IMR-90 (cell line): Measurements from ENCODE around the gene BAZ2B. TPM values are rescaled to one million over a fixed set of nuclear protein-coding genes. Genes with fewer than 3 reads are reported as not detected.

Source experiments
- ATAC-seq: fragments of 200-7000 bp; cut with Tn5 transposase; 2 replicates; pipeline ENCODE4 v1.9.1; 2020; ENCODE audit warnings: low read depth, mild to moderate bottlenecking, moderate library complexity
- BruUV-seq: library from RNA; stranded (reverse); fragments of 400-500 nt; replicated peaks from 2 replicates; lab custom pipeline; 2021; lab: Mats Ljungman, UMichigan
- CTCF ChIA-PET: fragments of 300-600 bp; formaldehyde crosslinking; extraction: SDS; loops from one replicate; lab custom pipeline; 2021; ENCODE audit warnings: antibody characterized with exemption; lab: Yijun Ruan, JAX
- POLR2A ChIA-PET: fragments of 300-600 bp; sonication (Branson Sonifier 250); formaldehyde crosslinking; loops from one replicate; lab custom pipeline; 2022; ENCODE audit warnings: antibody characterized with exemption; ENCODE audit not compliant: unreplicated experiment; lab: Charles Lee
- DNase-seq: peaks from one replicate; pipeline ENCODE4 v3.0.0; 2013
- H2AFZ ChIP-seq: replicated peaks from 2 replicates; pipeline ENCODE3; 2013; ENCODE audit warnings: low read length, mild to moderate bottlenecking; ENCODE audit not compliant: poor library complexity
- H2AK5ac ChIP-seq: 2 replicates; pipeline ENCODE4 v1.6.1; 2013; ENCODE audit warnings: low read depth, low read length, inconsistent platforms
- H2AK9ac ChIP-seq: replicated peaks from 2 replicates; pipeline ENCODE3; 2013; ENCODE audit warnings: mild to moderate bottlenecking, low read depth, low read length, moderate library complexity; ENCODE audit not compliant: poor library complexity
- H2BK120ac ChIP-seq: 2 replicates; pipeline ENCODE4 v1.6.1; 2013; ENCODE audit warnings: low read depth, low read length, inconsistent platforms
- H2BK15ac ChIP-seq: 3 replicates; pipeline ENCODE4 v1.6.1; 2013; ENCODE audit warnings: low read depth, low read length, inconsistent platforms
- H2BK20ac ChIP-seq: 2 replicates; pipeline ENCODE4 v1.6.1; 2013; ENCODE audit warnings: low read depth, mild to moderate bottlenecking, inconsistent platforms, low read length, moderate library complexity
- H2BK5ac ChIP-seq: 2 replicates; pipeline ENCODE4 v1.6.1; 2013; ENCODE audit warnings: mild to moderate bottlenecking, low read depth, low read length, inconsistent platforms; ENCODE audit not compliant: poor library complexity, severe bottlenecking
- H3K14ac ChIP-seq: replicated peaks from 2 replicates; pipeline ENCODE4 v1.6.1; 2013; ENCODE audit warnings: low read depth, low read length, inconsistent platforms
- H3K18ac ChIP-seq: 2 replicates; pipeline ENCODE4 v1.6.1; 2013; ENCODE audit warnings: low read depth, low read length, control low read depth
- H3K23ac ChIP-seq: 2 replicates; pipeline ENCODE4 v1.6.1; 2013; ENCODE audit warnings: low read depth, low read length, inconsistent platforms
- H3K27ac ChIP-seq: 2 replicates; pipeline ENCODE4 v1.5.1; 2013; ENCODE audit warnings: mild to moderate bottlenecking, control low read depth, low read length; ENCODE audit not compliant: insufficient read depth
- H3K27me3 ChIP-seq: 2 replicates; pipeline ENCODE4 v1.6.1; 2013; ENCODE audit warnings: low read length; ENCODE audit not compliant: control insufficient read depth, insufficient read depth
- H3K36me3 ChIP-seq: 2 replicates; pipeline ENCODE4 v1.6.1; 2013; ENCODE audit warnings: low read length, mixed read lengths; ENCODE audit not compliant: control insufficient read depth, insufficient read depth
- H3K4ac ChIP-seq: 2 replicates; pipeline ENCODE4 v1.6.1; 2013; ENCODE audit warnings: low read depth, low read length, inconsistent platforms
- H3K4me1 ChIP-seq: 2 replicates; pipeline ENCODE4 v1.6.1; 2013; ENCODE audit warnings: low read length, mixed read lengths; ENCODE audit not compliant: control insufficient read depth, insufficient read depth
- H3K4me2 ChIP-seq: 2 replicates; pipeline ENCODE4 v1.6.1; 2013; ENCODE audit warnings: low read depth, mild to moderate bottlenecking, control low read depth, low read length, moderate library complexity
- H3K4me3 ChIP-seq: 2 replicates; pipeline ENCODE4 v1.5.1; 2013; ENCODE audit warnings: low read depth, mild to moderate bottlenecking, control low read depth, low read length, moderate library complexity; ENCODE audit not compliant: insufficient read depth
- H3K56ac ChIP-seq: 2 replicates; pipeline ENCODE4 v1.6.1; 2013; ENCODE audit warnings: low read length, inconsistent platforms; ENCODE audit not compliant: insufficient read depth; ENCODE audit errors: extremely low read depth
- H3K79me1 ChIP-seq, 2 experiments: 2 replicates each; pipeline ENCODE4 v1.6.1; 2013; ENCODE audit warnings: low read length in 2 of 2, inconsistent platforms in 1 of 2, low read depth in 1 of 2
- H3K9ac ChIP-seq: 2 replicates; pipeline ENCODE4 v1.6.1; 2013; ENCODE audit warnings: low read depth, low read length, control low read depth
- H3K9me1 ChIP-seq: 2 replicates; pipeline ENCODE4 v1.6.1; 2013; ENCODE audit warnings: low read length, inconsistent platforms; ENCODE audit not compliant: insufficient read depth
- H3K9me3 ChIP-seq: 2 replicates; pipeline ENCODE4 v1.6.1; 2013; ENCODE audit warnings: low read length; ENCODE audit not compliant: control insufficient read depth, insufficient read depth
- H4K20me1 ChIP-seq: 2 replicates; pipeline ENCODE4 v1.6.1; 2013; ENCODE audit warnings: low read length, inconsistent platforms; ENCODE audit not compliant: insufficient read depth
- H4K5ac ChIP-seq: 2 replicates; pipeline ENCODE4 v1.6.1; 2013; ENCODE audit warnings: mild to moderate bottlenecking, low read depth, low read length, control low read depth
- H4K8ac ChIP-seq, 2 experiments: 2 replicates each; pipeline ENCODE4 v1.6.1; 2013; ENCODE audit warnings: low read depth in 2 of 2, low read length in 2 of 2, control low read depth in 1 of 2, inconsistent platforms in 1 of 2
- H4K91ac ChIP-seq: 2 replicates; pipeline ENCODE4 v1.6.1; 2013; ENCODE audit warnings: low read depth, low read length, inconsistent platforms; ENCODE audit not compliant: insufficient read depth
- FOS ChIP-seq: fragments of 150-350 bp; IDR thresholded peaks from 2 replicates; pipeline ENCODE4 v1.6.1; 2016; ENCODE audit warnings: low read depth, low read length
- RFX5 ChIP-seq: IDR thresholded peaks from 2 replicates; pipeline ENCODE4 v1.8.0; 2012; ENCODE audit warnings: low read depth, mild to moderate bottlenecking, low read length, moderate library complexity
- WGBS, 2 experiments: methylation state at CpG; one replicate each; pipeline versions ENCODE4 v1.1.5 to v1.1.7; 2013; ENCODE audit warnings: missing lambda C conversion rate in 2 of 2; ENCODE audit not compliant: insufficient read length in 1 of 2; ENCODE audit errors: extremely low coverage in 2 of 2; 5-methylcytosine and 5-hydroxymethylcytosine counted together
- dilution Hi-C: fragments of 300-500 bp; cut with HindIII; formaldehyde crosslinking; loops from one replicate; pipeline ENCODE4 v1.14.3; 2018; ENCODE audit warnings: low sequenced_read_pairs; ENCODE audit not compliant: unreplicated experiment
- in situ Hi-C: fragments of 300-500 bp; cut with MboI; formaldehyde crosslinking; loops from 3 replicates; pipeline ENCODE4 v1.14.3; 2019; ENCODE audit warnings: low sequenced_read_pairs, inconsistent platforms, mixed read lengths
- intact Hi-C: fragments of 100-400 bp; cut with micrococcal nuclease; formaldehyde crosslinking; loops from 2 replicates; pipeline ENCODE4 v1.10.0; 2022
- polyA plus RNA-seq, 3 experiments: library from polyadenylated mRNA; depleted of rRNA; stranded (reverse); fragments of >200 nt; gene quantifications; 2 replicates each; pipeline ENCODE4 v1.2.3, GENCODE V29; 2012; ENCODE audit warnings: low replicate concordance in 1 of 3
- total RNA-seq: library from RNA; depleted of rRNA; stranded (reverse); fragments of >200 nt; gene quantifications from 2 replicates; pipeline ENCODE4 v1.2.3, GENCODE V29; 2012
- TF ChIP-seq, protein P1 (sequence below): fragments of 150-350 bp; IDR thresholded peaks from 2 replicates; pipeline ENCODE4 v1.6.1; 2017; ENCODE audit warnings: mild to moderate bottlenecking, antibody characterized with exemption, low read length, low read depth

Gene BAZ2B
- total and polyA plus RNA-seq, 2 of the 4 experiments (the other 2 are of a cell fraction) = 8.9 to 42.1 TPM

- peaks cover 3 to 24% of the 10 kb centered on the region in 2 experiments; a peak in 3 of 4 replicates for H3K79me1 ChIP-seq
- ATAC-seq (no peak), DNase-seq (no peak)
- in situ Hi-C loops (no loop called here), intact Hi-C loops (loop anchor here (10.0 kb wide), 1 partner anchor 478 kb away; no protein-coding TSS in a partner anchor), dilution Hi-C loops (no loop called here)
- no peak overlapping the region for H2BK120ac ChIP-seq
- H4K5ac ChIP-seq = no peak overlapping the region
- no peak overlapping the region for H2AK9ac ChIP-seq
- no peaks in the 10 kb centered on the region for H3K27me3 ChIP-seq
- H4K91ac ChIP-seq = no peak overlapping the region
- H3K9me3 ChIP-seq = no peaks in the 10 kb centered on the region
- H2BK5ac ChIP-seq = no peak overlapping the region
- H3K4me2 ChIP-seq = peak overlapping the region; percentile 87; the same call in 1 of the 2 replicates
- H3K56ac ChIP-seq = no peak overlapping the region
- peaks cover 7% of the 10 kb centered on the region; the same call in 1 of the 2 replicates for H4K20me1 ChIP-seq
- no peak overlapping the region for H3K4me3 ChIP-seq
- no peak overlapping the region for H2BK15ac ChIP-seq
- no peak overlapping the region for H4K8ac ChIP-seq
- CTCF ChIA-PET = interaction anchor here (0.6 kb wide), 1 partner anchor 9 kb away, joined by 3 read pairs; no protein-coding TSS in a partner anchor
- BruUV-seq = no TSS peak
- no CpG with 5 or more reads among the region's 1 CpG for WGBS, 2 experiments
- no peak overlapping the region for H3K27ac ChIP-seq
- H3K36me3 ChIP-seq = no peaks in the 10 kb centered on the region
- no peak overlapping the region for H3K23ac ChIP-seq
- no peak overlapping the region for H2AK5ac ChIP-seq
- H3K14ac ChIP-seq = no peak overlapping the region
- TF ChIP-seq RFX5 (no peak), FOS (no peak)
- TF ChIP-seq, protein P1, sequence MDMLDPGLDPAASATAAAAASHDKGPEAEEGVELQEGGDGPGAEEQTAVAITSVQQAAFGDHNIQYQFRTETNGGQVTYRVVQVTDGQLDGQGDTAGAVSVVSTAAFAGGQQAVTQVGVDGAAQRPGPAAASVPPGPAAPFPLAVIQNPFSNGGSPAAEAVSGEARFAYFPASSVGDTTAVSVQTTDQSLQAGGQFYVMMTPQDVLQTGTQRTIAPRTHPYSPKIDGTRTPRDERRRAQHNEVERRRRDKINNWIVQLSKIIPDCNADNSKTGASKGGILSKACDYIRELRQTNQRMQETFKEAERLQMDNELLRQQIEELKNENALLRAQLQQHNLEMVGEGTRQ = no peak
- no peak overlapping the region for H2AFZ ChIP-seq
- POLR2A ChIA-PET = no interaction called here
- 0 out of 2 replicates have a peak, but pooled peaks cover 3% of the 10 kb centered on the region for H3K9me1 ChIP-seq
- H3K4ac ChIP-seq = no peak overlapping the region
- no peak overlapping the region for H2BK20ac ChIP-seq
- no peak overlapping the region for H3K18ac ChIP-seq
- peaks cover 2% of the 10 kb centered on the region; the same call in 1 of the 2 replicates for H3K4me1 ChIP-seq
- no peak overlapping the region for H3K9ac ChIP-seq
Measured at GRCh38 chr2:159613091-159613490, 3.3 kb downstream of the BAZ2B start.
